HepG2 (cell line): Measurements from ENCODE around the gene CCNF. TPM values are rescaled to one million over a fixed set of nuclear protein-coding genes. Genes with fewer than 3 reads are reported as not detected.

ENCODE experiments used
- ATAC-seq: fragments of 200-7000 bp; cut with Tn5 transposase; 3 replicates; pipeline ENCODE4 v1.9.1; 2020; ENCODE audit warnings: mild to moderate bottlenecking, moderate library complexity
- BruUV-seq: library from RNA; stranded (reverse); fragments of 400-500 nt; replicated peaks from 2 replicates; lab custom pipeline; 2021; lab: Mats Ljungman, UMichigan
- CTCF ChIA-PET: fragments of 300-600 bp; formaldehyde crosslinking; extraction: SDS; loops from one replicate; lab custom pipeline; 2021; ENCODE audit warnings: low total read pairs, inconsistent platforms, low intra/inter-chr PET ratio; lab: Yijun Ruan, JAX
- POLR2A ChIA-PET: fragments of 350-600 bp; sonication (Branson Sonifier 250); formaldehyde crosslinking; loops from one replicate; lab custom pipeline; 2020; ENCODE audit warnings: antibody characterized with exemption, inconsistent platforms; lab: Yijun Ruan, JAX
- DNase-seq: peaks from one replicate; pipeline ENCODE4 v3.0.0-alpha.2; 2015; ENCODE audit warnings: low spot score
- FAIRE-seq: peaks from 3 replicates; lab custom pipeline; 2011; peaks lifted over from hg19 to GRCh38; lab: Jason Lieb, UNC
- H2AFZ ChIP-seq: one replicate; pipeline ENCODE4 v1.6.1; 2011; ENCODE audit warnings: low read length, inconsistent platforms
- H3K27ac ChIP-seq: fragments of 300-600 bp; 3 replicates; pipeline ENCODE4 v1.8.0; 2011; ENCODE audit warnings: mixed run types, mild to moderate bottlenecking, mixed read lengths, low read length, inconsistent platforms; ENCODE audit not compliant: insufficient read depth; ENCODE audit errors: extremely low read length
- H3K27me3 ChIP-seq, 2 experiments: fragments of 200-600 bp in 1 of 2; 2 replicates in 1 of 2; 3 replicates in 1 of 2; pipeline versions ENCODE4 v1.6.0 to v1.8.0; 2011; ENCODE audit warnings: low read length in 2 of 2, mild to moderate bottlenecking in 2 of 2, moderate library complexity in 2 of 2, inconsistent platforms in 1 of 2; ENCODE audit not compliant: insufficient read depth in 2 of 2, control insufficient read depth in 1 of 2
- H3K36me3 ChIP-seq, 2 experiments: fragments of 200-600 bp in 1 of 2; replicated peaks in 1 of 2; 2 replicates in 1 of 2; 3 replicates in 1 of 2; pipeline versions ENCODE4 v1.5.1 to v1.8.0; 2011; ENCODE audit warnings: low read length in 2 of 2, inconsistent platforms in 1 of 2; ENCODE audit not compliant: insufficient read depth in 2 of 2, control insufficient read depth in 1 of 2
- H3K4me1 ChIP-seq: 2 replicates; pipeline ENCODE4 v1.5.1; 2012; ENCODE audit warnings: low read length, inconsistent platforms; ENCODE audit not compliant: insufficient read depth
- H3K4me2 ChIP-seq: 2 replicates; pipeline ENCODE4 v1.6.0; 2011; ENCODE audit warnings: low read depth, low read length, inconsistent platforms
- H3K4me3 ChIP-seq, 3 experiments: fragments of 200-600 bp in 1 of 3; sonication (generic), shearing (Covaris generic) in 1 of 3; replicated peaks in 1 of 3; 2 replicates each; pipeline ENCODE4 v1.5.1; 2011 to 2016; ENCODE audit warnings: low read length in 3 of 3, inconsistent platforms in 2 of 3, low read depth in 2 of 3, mild to moderate bottlenecking in 2 of 3, control low read depth in 1 of 3, mixed read lengths in 1 of 3; ENCODE audit not compliant: insufficient read depth in 1 of 3
- H3K79me2 ChIP-seq: one replicate; pipeline ENCODE4 v1.6.1; 2011; ENCODE audit warnings: low read length, inconsistent platforms; ENCODE audit not compliant: insufficient read depth
- H3K9ac ChIP-seq: 2 replicates; pipeline ENCODE4 v1.6.0; 2011; ENCODE audit warnings: mild to moderate bottlenecking, low read depth, low read length, inconsistent platforms; ENCODE audit not compliant: insufficient read depth
- H3K9me3 ChIP-seq: 2 replicates; pipeline ENCODE4 v1.5.1; 2012; ENCODE audit warnings: mild to moderate bottlenecking, low read length
- H4K20me1 ChIP-seq: 2 replicates; pipeline ENCODE4 v1.6.0; 2011; ENCODE audit warnings: inconsistent platforms, mild to moderate bottlenecking, low read length, moderate library complexity; ENCODE audit not compliant: insufficient read depth
- AGO2 ChIP-seq: fragments of 200-400 bp; formaldehyde crosslinking; optimal IDR thresholded peaks from 2 replicates; pipeline ENCODE3; 2017; ENCODE audit warnings: mild to moderate bottlenecking, low read depth, low read length, moderate library complexity
- HNRNPL ChIP-seq: fragments of 200-400 bp; formaldehyde crosslinking; IDR thresholded peaks from 2 replicates; pipeline ENCODE4 v1.6.1; 2017; ENCODE audit warnings: mild to moderate bottlenecking, low read depth, low read length
- SNAPC2 ChIP-seq: sonication (generic); formaldehyde crosslinking; IDR thresholded peaks from 2 replicates; pipeline ENCODE4 v1.8.1; 2022; ENCODE audit warnings: mild to moderate bottlenecking, missing genetic modification reagents
- STAG1 ChIP-seq: sonication (generic); formaldehyde crosslinking; IDR thresholded peaks from 2 replicates; pipeline ENCODE4 v1.4.0; 2020; ENCODE audit warnings: missing genetic modification reagents
- TOPORS ChIP-seq: sonication (generic); formaldehyde crosslinking; IDR thresholded peaks from 2 replicates; pipeline ENCODE4 v1.8.0; 2023; ENCODE audit warnings: mild to moderate bottlenecking, missing genetic modification reagents
- ZBTB20 ChIP-seq: sonication (generic); formaldehyde crosslinking; IDR thresholded peaks from 2 replicates; pipeline ENCODE4 v1.8.1; 2023; ENCODE audit warnings: missing genetic modification reagents, low read depth, mild to moderate bottlenecking, borderline replicate concordance
- ZNF17 ChIP-seq: sonication (generic); formaldehyde crosslinking; IDR thresholded peaks from 2 replicates; pipeline ENCODE4 v1.5.0; 2020; ENCODE audit warnings: mild to moderate bottlenecking, missing genetic modification reagents
- ZNF234 ChIP-seq: sonication (generic); formaldehyde crosslinking; conservative IDR thresholded peaks from 2 replicates; pipeline ENCODE4 v1.5.1; 2020; ENCODE audit warnings: mild to moderate bottlenecking, missing genetic modification reagents
- ZNF558 ChIP-seq: sonication (generic); formaldehyde crosslinking; IDR thresholded peaks from 2 replicates; pipeline ENCODE4 v1.9.0; 2022; ENCODE audit warnings: mild to moderate bottlenecking, missing genetic modification reagents, borderline replicate concordance
- WGBS: methylation state at CpG from one replicate; pipeline ENCODE4 v1.1.6; 2017; ENCODE audit warnings: low lambda C conversion rate; 5-methylcytosine and 5-hydroxymethylcytosine counted together
- in situ Hi-C: cut with HindIII; loops from 2 replicates; pipeline ENCODE4 v1.10.0; 2017; ENCODE audit warnings: low pct_unique_long_range_greater_than_20kb; ENCODE audit not compliant: extremely low pct_ligation_motif_present
- intact Hi-C: fragments of 100-400 bp; cut with micrococcal nuclease; formaldehyde crosslinking; loops from one replicate; pipeline ENCODE4 v1.10.0; 2022; ENCODE audit not compliant: unreplicated experiment
- polyA plus RNA-seq, 8 experiments: library from polyadenylated mRNA; depleted of rRNA in 3 of 8; stranded (reverse) in 7 of 8; unstranded in 1 of 8; fragments of >200 nt; fragmentation: Illumina TruSeq in 4 of 8; extraction: Trizol in 4 of 8; gene quantifications; 2 replicates each; pipeline versions ENCODE4 v1.2.1 to v1.2.3, GENCODE V29; 2011 to 2016; ENCODE audit warnings: low read depth in 4 of 8, missing spikeins in 1 of 8, mixed read lengths in 1 of 8; ENCODE audit not compliant: insufficient read depth in 1 of 8
- total RNA-seq, 5 experiments: library from RNA; depleted of rRNA; stranded (reverse); fragments of >200 nt; fragmentation: Illumina TruSeq; extraction: Trizol; gene quantifications; 2 replicates each; pipeline ENCODE4 v1.2.3, GENCODE V29; 2016; ENCODE audit warnings: low read depth in 1 of 5
- TF ChIP-seq, protein P1 (sequence below): sonication (generic); formaldehyde crosslinking; IDR thresholded peaks from 2 replicates; pipeline ENCODE4 v1.5.0; 2020; ENCODE audit warnings: mild to moderate bottlenecking, low read depth, missing genetic modification reagents, borderline replicate concordance
- TF ChIP-seq, protein P2 (sequence below): sonication (generic); formaldehyde crosslinking; IDR thresholded peaks from 2 replicates; pipeline ENCODE4 v1.4.0; 2020; ENCODE audit warnings: missing genetic modification reagents
- TF ChIP-seq, protein P3 (sequence below): sonication (generic); formaldehyde crosslinking; IDR thresholded peaks from 2 replicates; pipeline ENCODE4 v1.9.0; 2022; ENCODE audit warnings: low read depth, missing genetic modification reagents
- TF ChIP-seq, protein P4 (sequence below): sonication (generic); formaldehyde crosslinking; IDR thresholded peaks from 2 replicates; pipeline ENCODE4 v1.4.0; 2020; ENCODE audit warnings: mild to moderate bottlenecking, missing genetic modification reagents
- TF ChIP-seq, protein P5 (sequence below): sonication (generic); formaldehyde crosslinking; IDR thresholded peaks from 2 replicates; pipeline ENCODE4 v1.8.0; 2022; ENCODE audit warnings: mild to moderate bottlenecking, missing genetic modification reagents; ENCODE audit not compliant: insufficient replicate concordance

Gene CCNF
- total and polyA plus RNA-seq, 2 of the 13 experiments (the other 11 are each of a cell fraction or from before 2014, with no cell fraction given) = 6.4 to 22.8 TPM

DNA sequence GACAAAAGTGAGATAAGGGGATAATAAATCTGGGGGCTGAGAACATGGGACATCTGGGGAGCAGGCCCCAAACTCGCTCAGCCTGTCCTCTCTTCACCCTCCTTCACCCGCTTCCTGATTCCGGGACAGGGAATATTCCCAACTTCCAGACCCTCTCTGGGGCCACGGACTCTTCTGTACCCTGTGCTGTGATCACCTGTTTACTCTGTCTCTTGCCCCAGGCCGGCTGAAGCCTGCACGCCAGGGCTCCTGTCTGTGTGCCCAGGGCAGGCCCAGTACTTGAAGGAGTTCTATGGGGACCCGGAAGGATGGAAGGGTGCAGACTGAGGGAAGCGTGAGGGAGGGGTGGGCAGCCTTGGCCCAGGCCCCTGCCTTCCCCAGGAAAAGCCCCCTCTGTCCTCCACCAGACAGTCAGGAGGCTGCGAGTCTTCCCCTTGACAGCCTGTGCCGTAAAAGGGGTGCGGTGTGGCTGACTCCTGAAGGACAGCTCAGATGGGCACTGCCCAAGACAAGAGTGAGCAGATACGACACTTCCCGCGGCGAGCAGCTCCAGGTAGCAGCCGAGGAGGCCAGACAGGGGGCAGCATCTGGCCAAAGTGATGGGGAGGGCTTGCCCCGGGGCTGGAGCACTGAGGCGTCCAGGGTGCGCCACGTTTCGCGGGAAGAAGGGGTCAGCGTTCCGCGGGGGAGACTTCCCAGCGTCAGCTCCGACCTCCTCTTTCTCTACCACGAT is 1.0 kb upstream of the CCNF start:
- H3K4me1 ChIP-seq = peaks cover 28% of the 10 kb centered on the region
- peak overlapping the region; percentile 84 for H3K4me2 ChIP-seq
- DNase-seq (no peak), ATAC-seq (peak; percentile 20), FAIRE-seq (no peak)
- ChIA-PET POLR2A (no interaction called here), CTCF (interaction anchor here (3.1 kb wide), 1 partner anchor 87 kb away, joined by 11 read pairs; the partner anchor contains the start of gene ABCA3)
- H3K79me2 ChIP-seq = peaks cover 15% of the 10 kb centered on the region
- H3K9ac ChIP-seq = peak overlapping the region; percentile 70
- no peak overlapping the region for H3K27ac ChIP-seq
- H3K4me3 ChIP-seq = peak overlapping the region; percentile 21 to 73 (median 60); a peak in 4 of 6 replicates
- no peaks in the 10 kb centered on the region for H3K9me3 ChIP-seq
- intact Hi-C loops = loop anchor here (5.0 kb wide), 1 partner anchor 86 kb away; the partner anchor contains the start of gene ABCA3
- in situ Hi-C loops = loop anchor here (5.0 kb wide), 1 partner anchor 74 kb away; no protein-coding TSS in a partner anchor
- H3K36me3 ChIP-seq = peaks cover 7 to 14% of the 10 kb centered on the region in 2 experiments
- BruUV-seq = TSS peak; percentile 86
- H2AFZ ChIP-seq = no peak overlapping the region
- WGBS = 55% methylated on average over 8 of the region's 28 CpGs
- peaks cover 10 to 28% of the 10 kb centered on the region in 2 experiments for H3K27me3 ChIP-seq
- no peaks in the 10 kb centered on the region for H4K20me1 ChIP-seq
- TF ChIP-seq, protein P1, sequence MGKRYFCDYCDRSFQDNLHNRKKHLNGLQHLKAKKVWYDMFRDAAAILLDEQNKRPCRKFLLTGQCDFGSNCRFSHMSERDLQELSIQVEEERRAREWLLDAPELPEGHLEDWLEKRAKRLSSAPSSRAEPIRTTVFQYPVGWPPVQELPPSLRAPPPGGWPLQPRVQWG (CRISPR knock-in tag) = no peak
- TF ChIP-seq SNAPC2 (CRISPR knock-in tag) (0 out of 2 replicates have a peak, but pooled peaks have one; percentile 5), AGO2 (peak; percentile 60), STAG1 (CRISPR knock-in tag) (no peak), ZNF234 (CRISPR knock-in tag) (no peak), ZNF558 (CRISPR knock-in tag) (no peak), ZNF17 (CRISPR knock-in tag) (no peak), TOPORS (CRISPR knock-in tag) (0 out of 2 replicates have a peak, but pooled peaks have one; percentile 31), ZBTB20 (no peak), HNRNPL (peak; percentile 59; the same call in 1 of the 2 replicates)
- TF ChIP-seq, protein P2, sequence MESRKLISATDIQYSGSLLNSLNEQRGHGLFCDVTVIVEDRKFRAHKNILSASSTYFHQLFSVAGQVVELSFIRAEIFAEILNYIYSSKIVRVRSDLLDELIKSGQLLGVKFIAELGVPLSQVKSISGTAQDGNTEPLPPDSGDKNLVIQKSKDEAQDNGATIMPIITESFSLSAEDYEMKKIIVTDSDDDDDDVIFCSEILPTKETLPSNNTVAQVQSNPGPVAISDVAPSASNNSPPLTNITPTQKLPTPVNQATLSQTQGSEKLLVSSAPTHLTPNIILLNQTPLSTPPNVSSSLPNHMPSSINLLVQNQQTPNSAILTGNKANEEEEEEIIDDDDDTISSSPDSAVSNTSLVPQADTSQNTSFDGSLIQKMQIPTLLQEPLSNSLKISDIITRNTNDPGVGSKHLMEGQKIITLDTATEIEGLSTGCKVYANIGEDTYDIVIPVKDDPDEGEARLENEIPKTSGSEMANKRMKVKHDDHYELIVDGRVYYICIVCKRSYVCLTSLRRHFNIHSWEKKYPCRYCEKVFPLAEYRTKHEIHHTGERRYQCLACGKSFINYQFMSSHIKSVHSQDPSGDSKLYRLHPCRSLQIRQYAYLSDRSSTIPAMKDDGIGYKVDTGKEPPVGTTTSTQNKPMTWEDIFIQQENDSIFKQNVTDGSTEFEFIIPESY (CRISPR knock-in tag) = peak; percentile 36; the same call in 1 of the 2 replicates
- TF ChIP-seq, protein P3, sequence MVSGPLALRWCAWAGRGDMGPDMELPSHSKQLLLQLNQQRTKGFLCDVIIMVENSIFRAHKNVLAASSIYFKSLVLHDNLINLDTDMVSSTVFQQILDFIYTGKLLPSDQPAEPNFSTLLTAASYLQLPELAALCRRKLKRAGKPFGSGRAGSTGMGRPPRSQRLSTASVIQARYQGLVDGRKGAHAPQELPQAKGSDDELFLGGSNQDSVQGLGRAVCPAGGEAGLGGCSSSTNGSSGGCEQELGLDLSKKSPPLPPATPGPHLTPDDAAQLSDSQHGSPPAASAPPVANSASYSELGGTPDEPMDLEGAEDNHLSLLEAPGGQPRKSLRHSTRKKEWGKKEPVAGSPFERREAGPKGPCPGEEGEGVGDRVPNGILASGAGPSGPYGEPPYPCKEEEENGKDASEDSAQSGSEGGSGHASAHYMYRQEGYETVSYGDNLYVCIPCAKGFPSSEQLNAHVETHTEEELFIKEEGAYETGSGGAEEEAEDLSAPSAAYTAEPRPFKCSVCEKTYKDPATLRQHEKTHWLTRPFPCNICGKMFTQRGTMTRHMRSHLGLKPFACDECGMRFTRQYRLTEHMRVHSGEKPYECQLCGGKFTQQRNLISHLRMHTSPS = no peak
- TF ChIP-seq, protein P4, sequence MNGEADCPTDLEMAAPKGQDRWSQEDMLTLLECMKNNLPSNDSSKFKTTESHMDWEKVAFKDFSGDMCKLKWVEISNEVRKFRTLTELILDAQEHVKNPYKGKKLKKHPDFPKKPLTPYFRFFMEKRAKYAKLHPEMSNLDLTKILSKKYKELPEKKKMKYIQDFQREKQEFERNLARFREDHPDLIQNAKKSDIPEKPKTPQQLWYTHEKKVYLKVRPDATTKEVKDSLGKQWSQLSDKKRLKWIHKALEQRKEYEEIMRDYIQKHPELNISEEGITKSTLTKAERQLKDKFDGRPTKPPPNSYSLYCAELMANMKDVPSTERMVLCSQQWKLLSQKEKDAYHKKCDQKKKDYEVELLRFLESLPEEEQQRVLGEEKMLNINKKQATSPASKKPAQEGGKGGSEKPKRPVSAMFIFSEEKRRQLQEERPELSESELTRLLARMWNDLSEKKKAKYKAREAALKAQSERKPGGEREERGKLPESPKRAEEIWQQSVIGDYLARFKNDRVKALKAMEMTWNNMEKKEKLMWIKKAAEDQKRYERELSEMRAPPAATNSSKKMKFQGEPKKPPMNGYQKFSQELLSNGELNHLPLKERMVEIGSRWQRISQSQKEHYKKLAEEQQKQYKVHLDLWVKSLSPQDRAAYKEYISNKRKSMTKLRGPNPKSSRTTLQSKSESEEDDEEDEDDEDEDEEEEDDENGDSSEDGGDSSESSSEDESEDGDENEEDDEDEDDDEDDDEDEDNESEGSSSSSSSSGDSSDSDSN (CRISPR knock-in tag) = 0 out of 2 replicates have a peak, but pooled peaks have one; percentile 6
- TF ChIP-seq, protein P5, sequence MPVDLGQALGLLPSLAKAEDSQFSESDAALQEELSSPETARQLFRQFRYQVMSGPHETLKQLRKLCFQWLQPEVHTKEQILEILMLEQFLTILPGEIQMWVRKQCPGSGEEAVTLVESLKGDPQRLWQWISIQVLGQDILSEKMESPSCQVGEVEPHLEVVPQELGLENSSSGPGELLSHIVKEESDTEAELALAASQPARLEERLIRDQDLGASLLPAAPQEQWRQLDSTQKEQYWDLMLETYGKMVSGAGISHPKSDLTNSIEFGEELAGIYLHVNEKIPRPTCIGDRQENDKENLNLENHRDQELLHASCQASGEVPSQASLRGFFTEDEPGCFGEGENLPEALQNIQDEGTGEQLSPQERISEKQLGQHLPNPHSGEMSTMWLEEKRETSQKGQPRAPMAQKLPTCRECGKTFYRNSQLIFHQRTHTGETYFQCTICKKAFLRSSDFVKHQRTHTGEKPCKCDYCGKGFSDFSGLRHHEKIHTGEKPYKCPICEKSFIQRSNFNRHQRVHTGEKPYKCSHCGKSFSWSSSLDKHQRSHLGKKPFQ = no peak
